K562 (cell line): ENCODE measurements around the gene LPCAT3. TPM values are rescaled to one million over a fixed set of nuclear protein-coding genes. Genes with fewer than 3 reads are reported as not detected.

Experiments
- CHCHD3 ChIP-seq: fragments of 250-450 bp; sonication (Bioruptor Pico); IDR thresholded peaks from 2 replicates; pipeline ENCODE4 v2.1.2; 2022; ENCODE audit warnings: mild to moderate bottlenecking
- COPS2 ChIP-seq: fragments of 450-650 bp; conservative IDR thresholded peaks from 2 replicates; pipeline ENCODE4 v1.6.1; 2016; ENCODE audit warnings: mild to moderate bottlenecking, moderate library complexity
- CREM ChIP-seq: IDR thresholded peaks from 2 replicates; pipeline ENCODE4 v1.6.1; 2014; ENCODE audit warnings: antibody characterized with exemption, low read depth
- MEIS2 ChIP-seq: fragments of 450-650 bp; IDR thresholded peaks from 2 replicates; pipeline ENCODE4 v1.6.1; 2014; ENCODE audit warnings: mild to moderate bottlenecking; ENCODE audit not compliant: partially characterized antibody
- XRCC5 ChIP-seq: fragments of 200-400 bp; formaldehyde crosslinking; IDR thresholded peaks from 2 replicates; pipeline ENCODE4 v1.6.1; 2017; ENCODE audit warnings: low read depth, mild to moderate bottlenecking, low read length
- ZHX1 ChIP-seq: fragments of 150-350 bp; conservative IDR thresholded peaks from 2 replicates; pipeline ENCODE4 v1.6.1; 2014; ENCODE audit warnings: low read length
- ZNF3 ChIP-seq: fragments of 250-450 bp; sonication (Bioruptor Pico); IDR thresholded peaks from 2 replicates; pipeline ENCODE4 v1.5.0; 2021; ENCODE audit warnings: mild to moderate bottlenecking, moderate library complexity
- ZNF407 ChIP-seq: fragments of 450-650 bp; IDR thresholded peaks from 2 replicates; pipeline ENCODE4 v1.6.1; 2016; ENCODE audit warnings: low read depth
- polyA plus RNA-seq, 8 experiments: library from polyadenylated mRNA; depleted of rRNA in 4 of 8; stranded (reverse) in 5 of 8; unstranded in 3 of 8; fragments of >200 nt; fragmentation: Nextera tagmentation in 2 of 8; fragmentation: Illumina TruSeq in 1 of 8; extraction: Ambion mirVana in 2 of 8; extraction: Trizol in 1 of 8; gene quantifications; 2 replicates each; pipeline versions ENCODE4 v1.2.1 to v1.2.3, GENCODE V29; 2011 to 2014; ENCODE audit warnings: inconsistent platforms in 1 of 8, missing spikeins in 1 of 8
- total RNA-seq, 7 experiments: library from RNA; depleted of rRNA in 6 of 7; stranded (reverse); fragments of >200 nt in 6 of 7; fragmentation: Illumina TruSeq in 2 of 7; extraction: Trizol in 2 of 7; gene quantifications; 2 replicates each; pipeline versions ENCODE4 v1.2.1 to v1.2.3, GENCODE V29; 2011 to 2021; ENCODE audit warnings: low replicate concordance in 1 of 7
- TF ChIP-seq, protein P1 (sequence below): fragments of 250-450 bp; sonication (Bioruptor Pico); IDR thresholded peaks from 2 replicates; pipeline ENCODE4 v1.4.0; 2020; ENCODE audit warnings: mild to moderate bottlenecking, moderate library complexity
- TF ChIP-seq, protein P2 (sequence below): fragments of 450-650 bp; IDR thresholded peaks from 2 replicates; pipeline ENCODE4 v1.6.1; 2017; ENCODE audit warnings: antibody characterized with exemption

Gene LPCAT3
- total and polyA plus RNA-seq, 9 of the 15 experiments (the other 6 are each of a cell fraction or from before 2014, with no cell fraction given) = 4.9 to 52.5 (median 25.3) TPM

- TF ChIP-seq, protein P1, sequence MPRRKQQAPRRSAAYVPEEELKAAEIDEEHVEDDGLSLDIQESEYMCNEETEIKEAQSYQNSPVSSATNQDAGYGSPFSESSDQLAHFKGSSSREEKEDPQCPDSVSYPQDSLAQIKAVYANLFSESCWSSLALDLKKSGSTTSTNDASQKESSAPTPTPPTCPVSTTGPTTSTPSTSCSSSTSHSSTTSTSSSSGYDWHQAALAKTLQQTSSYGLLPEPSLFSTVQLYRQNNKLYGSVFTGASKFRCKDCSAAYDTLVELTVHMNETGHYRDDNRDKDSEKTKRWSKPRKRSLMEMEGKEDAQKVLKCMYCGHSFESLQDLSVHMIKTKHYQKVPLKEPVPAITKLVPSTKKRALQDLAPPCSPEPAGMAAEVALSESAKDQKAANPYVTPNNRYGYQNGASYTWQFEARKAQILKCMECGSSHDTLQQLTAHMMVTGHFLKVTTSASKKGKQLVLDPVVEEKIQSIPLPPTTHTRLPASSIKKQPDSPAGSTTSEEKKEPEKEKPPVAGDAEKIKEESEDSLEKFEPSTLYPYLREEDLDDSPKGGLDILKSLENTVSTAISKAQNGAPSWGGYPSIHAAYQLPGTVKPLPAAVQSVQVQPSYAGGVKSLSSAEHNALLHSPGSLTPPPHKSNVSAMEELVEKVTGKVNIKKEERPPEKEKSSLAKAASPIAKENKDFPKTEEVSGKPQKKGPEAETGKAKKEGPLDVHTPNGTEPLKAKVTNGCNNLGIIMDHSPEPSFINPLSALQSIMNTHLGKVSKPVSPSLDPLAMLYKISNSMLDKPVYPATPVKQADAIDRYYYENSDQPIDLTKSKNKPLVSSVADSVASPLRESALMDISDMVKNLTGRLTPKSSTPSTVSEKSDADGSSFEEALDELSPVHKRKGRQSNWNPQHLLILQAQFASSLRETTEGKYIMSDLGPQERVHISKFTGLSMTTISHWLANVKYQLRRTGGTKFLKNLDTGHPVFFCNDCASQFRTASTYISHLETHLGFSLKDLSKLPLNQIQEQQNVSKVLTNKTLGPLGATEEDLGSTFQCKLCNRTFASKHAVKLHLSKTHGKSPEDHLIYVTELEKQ = 0 out of 2 replicates have a peak, but pooled peaks have one; percentile 56
- peak; percentile 93 for TF ChIP-seq ZNF3
- TF ChIP-seq COPS2 = no peak
- 0 out of 2 replicates have a peak, but pooled peaks have one; percentile 5 for TF ChIP-seq XRCC5
- peak; percentile 99 for TF ChIP-seq CHCHD3 (CRISPR knock-in tag)
- peak; percentile 38; the same call in 1 of the 2 replicates for TF ChIP-seq CREM
- TF ChIP-seq, protein P2, sequence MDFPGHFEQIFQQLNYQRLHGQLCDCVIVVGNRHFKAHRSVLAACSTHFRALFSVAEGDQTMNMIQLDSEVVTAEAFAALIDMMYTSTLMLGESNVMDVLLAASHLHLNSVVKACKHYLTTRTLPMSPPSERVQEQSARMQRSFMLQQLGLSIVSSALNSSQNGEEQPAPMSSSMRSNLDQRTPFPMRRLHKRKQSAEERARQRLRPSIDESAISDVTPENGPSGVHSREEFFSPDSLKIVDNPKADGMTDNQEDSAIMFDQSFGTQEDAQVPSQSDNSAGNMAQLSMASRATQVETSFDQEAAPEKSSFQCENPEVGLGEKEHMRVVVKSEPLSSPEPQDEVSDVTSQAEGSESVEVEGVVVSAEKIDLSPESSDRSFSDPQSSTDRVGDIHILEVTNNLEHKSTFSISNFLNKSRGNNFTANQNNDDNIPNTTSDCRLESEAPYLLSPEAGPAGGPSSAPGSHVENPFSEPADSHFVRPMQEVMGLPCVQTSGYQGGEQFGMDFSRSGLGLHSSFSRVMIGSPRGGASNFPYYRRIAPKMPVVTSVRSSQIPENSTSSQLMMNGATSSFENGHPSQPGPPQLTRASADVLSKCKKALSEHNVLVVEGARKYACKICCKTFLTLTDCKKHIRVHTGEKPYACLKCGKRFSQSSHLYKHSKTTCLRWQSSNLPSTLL = no peak
- TF ChIP-seq MEIS2 = no peak
- no peak for TF ChIP-seq ZNF407
- 0 out of 2 replicates have a peak, but pooled peaks have one; percentile 44 for TF ChIP-seq ZHX1
These were observed 74.4 kb downstream of the LPCAT3 start, which contains the start of the genes C12orf57 and RNU7-1 (continued) for GRCh38 chr12:6943722-6944380.
